Measurements from ENCODE around the gene MTMR3. TPM values are rescaled to one million over a fixed set of nuclear protein-coding genes. Genes with fewer than 3 reads are reported as not detected.

The MTMR3 gene
- total RNA-seq, 1 donor = 36.9 TPM

GRCh38 chr22:30026756-30027155 is 143.8 kb downstream of the MTMR3 start:
- DNase-seq (ENCODE audit: insufficient read length, low spot score, missing footprints) = peak; percentile 65
- H3K4me2 ChIP-seq (ENCODE audit: insufficient read depth, low read length) = no peak overlapping the region
- H3K27ac ChIP-seq (ENCODE audit: low read depth, low read length) = no peak overlapping the region
- peaks cover 60% of the 10 kb centered on the region for H3K36me3 ChIP-seq (ENCODE audit: insufficient read depth, low read length)
- no peak for TF ChIP-seq CTCF (IDR thresholded peaks at IDR 0.05; ENCODE audit: extremely low read depth, low read depth, low read length)
- peaks cover 6% of the 10 kb centered on the region for H3K4me1 ChIP-seq (ENCODE audit: insufficient read depth, low read length)
- H4K20me1 ChIP-seq (ENCODE audit: insufficient read depth, low read length) = peaks cover 5% of the 10 kb centered on the region
- H3K27me3 ChIP-seq (ENCODE audit: insufficient read depth, low read length) = no peaks in the 10 kb centered on the region
- no peak overlapping the region for H2AFZ ChIP-seq (ENCODE audit: low read length)
- H3K4me3 ChIP-seq (ENCODE audit: insufficient read depth, low read length) = no peak overlapping the region
- no peaks in the 10 kb centered on the region for H3K9me3 ChIP-seq (ENCODE audit: low read depth, low read length)
- no peaks in the 10 kb centered on the region for H3K79me2 ChIP-seq (ENCODE audit: insufficient read depth, low read length)

GRCh38 chr22:30027169-30027568 is 144.2 kb downstream of the MTMR3 start:
- Histone ChIP-seq H3K79me2 (ENCODE audit: insufficient read depth, low read length) (no peaks in the 10 kb centered on the region), H4K20me1 (ENCODE audit: insufficient read depth, low read length) (peaks cover 5% of the 10 kb centered on the region), H3K9me3 (ENCODE audit: low read depth, low read length) (no peaks in the 10 kb centered on the region), H3K27me3 (ENCODE audit: insufficient read depth, low read length) (no peaks in the 10 kb centered on the region), H3K4me3 (ENCODE audit: insufficient read depth, low read length) (no peak overlapping the region), H2AFZ (ENCODE audit: low read length) (no peak overlapping the region), H3K27ac (ENCODE audit: low read depth, low read length) (no peak overlapping the region), H3K4me1 (ENCODE audit: insufficient read depth, low read length) (peaks cover 6% of the 10 kb centered on the region), H3K4me2 (ENCODE audit: insufficient read depth, low read length) (no peak overlapping the region), H3K36me3 (ENCODE audit: insufficient read depth, low read length) (peaks cover 60% of the 10 kb centered on the region)
- TF ChIP-seq CTCF (IDR thresholded peaks at IDR 0.05; ENCODE audit: extremely low read depth, low read depth, low read length) = no peak
- no peak for DNase-seq (ENCODE audit: insufficient read length, low spot score, missing footprints)

GRCh38 chr22:30027791-30028190 is 144.8 kb downstream of the MTMR3 start:
- Histone ChIP-seq H3K4me1 (ENCODE audit: insufficient read depth, low read length) (peaks cover 6% of the 10 kb centered on the region), H3K4me2 (ENCODE audit: insufficient read depth, low read length) (no peak overlapping the region), H3K36me3 (ENCODE audit: insufficient read depth, low read length) (peaks cover 60% of the 10 kb centered on the region), H3K9me3 (ENCODE audit: low read depth, low read length) (no peaks in the 10 kb centered on the region), H3K4me3 (ENCODE audit: insufficient read depth, low read length) (no peak overlapping the region), H2AFZ (ENCODE audit: low read length) (no peak overlapping the region), H3K27me3 (ENCODE audit: insufficient read depth, low read length) (no peaks in the 10 kb centered on the region), H3K27ac (ENCODE audit: low read depth, low read length) (no peak overlapping the region), H3K79me2 (ENCODE audit: insufficient read depth, low read length) (no peaks in the 10 kb centered on the region), H4K20me1 (ENCODE audit: insufficient read depth, low read length) (peaks cover 5% of the 10 kb centered on the region)
- no peak for TF ChIP-seq CTCF (IDR thresholded peaks at IDR 0.05; ENCODE audit: extremely low read depth, low read depth, low read length)
- no peak for DNase-seq (ENCODE audit: insufficient read length, low spot score, missing footprints)

- no peaks in the 10 kb centered on the region for H3K4me1 ChIP-seq (ENCODE audit: insufficient read depth, low read length)
- H3K4me3 ChIP-seq (ENCODE audit: insufficient read depth, low read length) = no peak overlapping the region
- H3K36me3 ChIP-seq (ENCODE audit: insufficient read depth, low read length) = peaks cover 56% of the 10 kb centered on the region
- H3K79me2 ChIP-seq (ENCODE audit: insufficient read depth, low read length) = no peaks in the 10 kb centered on the region
- H2AFZ ChIP-seq (ENCODE audit: low read length) = no peak overlapping the region
- H4K20me1 ChIP-seq (ENCODE audit: insufficient read depth, low read length) = no peaks in the 10 kb centered on the region
- no peaks in the 10 kb centered on the region for H3K27me3 ChIP-seq (ENCODE audit: insufficient read depth, low read length)
- no peak for TF ChIP-seq CTCF (IDR thresholded peaks at IDR 0.05; ENCODE audit: extremely low read depth, low read depth, low read length)
- no peaks in the 10 kb centered on the region for H3K9me3 ChIP-seq (ENCODE audit: low read depth, low read length)
- no peak overlapping the region for H3K27ac ChIP-seq (ENCODE audit: low read depth, low read length)
- no peak overlapping the region for H3K4me2 ChIP-seq (ENCODE audit: insufficient read depth, low read length)
- DNase-seq (ENCODE audit: insufficient read length, low spot score, missing footprints) = no peak
Measured at GRCh38 chr22:30028731-30029130, 145.8 kb downstream of the MTMR3 start.

Data from osteoblast (primary cell).